ENCODE data around the gene MMP2. TPM values are rescaled to one million over a fixed set of nuclear protein-coding genes. Genes with fewer than 3 reads are reported as not detected.

The MMP2 gene
- total and polyA plus RNA-seq, 2 of the 8 experiments (the other 6 are each of a cell fraction or from before 2014, with no cell fraction given): 33.6 to 58.2 TPM

DNA sequence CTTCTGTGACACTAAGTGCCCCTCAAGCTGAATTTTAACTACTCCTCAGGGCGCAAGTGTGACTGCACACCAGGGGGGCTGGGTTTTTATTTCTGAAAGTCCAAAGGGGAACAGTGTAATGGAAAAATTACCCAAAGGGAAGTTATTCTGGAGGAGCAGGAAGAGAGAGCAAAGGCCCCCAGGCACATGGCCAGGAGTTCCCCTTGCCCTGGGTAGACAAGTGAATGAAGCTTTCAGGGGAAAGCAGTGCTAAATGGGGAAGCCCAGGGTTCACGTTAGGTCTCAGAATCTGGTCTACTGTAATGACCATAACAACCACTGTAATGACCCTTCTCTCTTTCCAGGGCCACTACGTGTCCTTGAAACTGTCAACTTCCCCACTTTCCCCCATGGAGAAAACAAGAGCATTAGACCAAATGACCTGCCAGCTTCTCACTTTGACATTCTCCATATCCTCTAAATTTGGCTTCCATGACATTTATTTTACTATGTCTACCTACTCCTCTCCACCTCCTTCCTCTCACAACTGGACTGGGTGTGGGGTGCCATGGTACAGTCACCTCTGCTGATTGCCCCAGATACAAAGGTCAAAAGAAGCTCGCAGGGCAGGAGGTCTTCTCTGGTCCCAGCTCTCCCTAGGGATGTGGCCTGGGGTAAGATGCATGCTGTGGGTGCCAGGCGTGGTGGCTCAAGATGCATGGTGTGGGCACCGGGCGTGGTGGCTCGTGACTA, 34.1 kb upstream of the MMP2 start:
- H3K4me3 ChIP-seq (ENCODE audit: extremely low read depth in 1 of 4, insufficient read depth in 2 of 4, low read depth in 3 of 4, low read length in 4 of 4): no peak overlapping the region
- H3K79me1 ChIP-seq (ENCODE audit: low read depth, low read length): no peaks in the 10 kb centered on the region
- no peaks in the 10 kb centered on the region for H3K9me3 ChIP-seq (ENCODE audit: insufficient read depth in 2 of 2, low read depth in 1 of 2, low read length in 1 of 2)
- H3K27ac ChIP-seq (ENCODE audit: low read depth, low read length): no peak overlapping the region
- no peak overlapping the region for H4K91ac ChIP-seq (replicated peaks; ENCODE audit: insufficient read length, low read length)
- H3K14ac ChIP-seq (ENCODE audit: insufficient read length): no peak overlapping the region
- no peak for DNase-seq (ENCODE audit: low read depth in 1 of 2, low spot score in 2 of 2)
- H4K20me1 ChIP-seq (replicated peaks in 1 of 2; ENCODE audit: control insufficient read depth in 1 of 2, insufficient read depth in 2 of 2, low read length in 2 of 2): no peaks in the 10 kb centered on the region
- no peak overlapping the region for H3K56ac ChIP-seq (replicated peaks; ENCODE audit: insufficient read length, low read depth, low read length)
- no peak overlapping the region for H2BK12ac ChIP-seq (ENCODE audit: low read depth, low read length)
- H3K18ac ChIP-seq (ENCODE audit: extremely low read depth, low read length): no peak overlapping the region
- no peak overlapping the region for H2BK120ac ChIP-seq (replicated peaks; ENCODE audit: low read depth, low read length)
- WGBS, 2 experiments (ENCODE audit: extremely low coverage in 1 of 2, insufficient coverage in 1 of 2, insufficient read length in 1 of 2, insufficient replicate concordance in 2 of 2, low coverage in 1 of 2, low lambda C conversion rate in 2 of 2, missing lambda C conversion rate in 1 of 2): 96% methylated on average over 8 of the region's 8 CpGs; no CpG with 5 or more reads in 1 of the 2 experiments
- no peak overlapping the region for H3K4me2 ChIP-seq (ENCODE audit: insufficient read depth in 1 of 2, low read depth in 2 of 2, low read length in 2 of 2)
- no peak overlapping the region for H3K23ac ChIP-seq (ENCODE audit: insufficient read length)
- H3K9ac ChIP-seq (replicated peaks in 1 of 4; ENCODE audit: extremely low read depth in 1 of 4, low read depth in 3 of 4, low read length in 3 of 4): no peak overlapping the region
- FAIRE-seq: no peak
- H4K5ac ChIP-seq (ENCODE audit: insufficient read length, low read depth, low read length): no peak overlapping the region
- no peaks in the 10 kb centered on the region for H3K79me2 ChIP-seq (ENCODE audit: control insufficient read depth in 1 of 2, insufficient read depth in 2 of 2, low read length in 2 of 2)
- no peaks in the 10 kb centered on the region for H3K36me3 ChIP-seq (ENCODE audit: control insufficient read depth in 2 of 4, insufficient read depth in 4 of 4, low read length in 3 of 4)
- H2AK5ac ChIP-seq (ENCODE audit: low read depth, low read length): no peak overlapping the region
- CTCF ChIA-PET (ENCODE audit: partially characterized antibody): interaction anchor here (0.6 to 1.9 kb wide), 5 partner anchors 9 to 248 kb away, joined by 3 to 6 read pairs (median 3); no protein-coding TSS in a partner anchor
- H2AFZ ChIP-seq (ENCODE audit: low read length): no peak overlapping the region
- H4K8ac ChIP-seq (ENCODE audit: extremely low read depth, insufficient read depth, low read length): no peak overlapping the region
- no peak overlapping the region for H2BK20ac ChIP-seq (ENCODE audit: low read length)
- no peak for TF ChIP-seq PHF8 (conservative IDR thresholded peaks at IDR 0.05; ENCODE audit: low read depth, low read length)
- no peak for TF ChIP-seq RAD21 (IDR thresholded peaks at IDR 0.05 in 1 of 2, conservative IDR thresholded peaks at IDR 0.05 in 1 of 2; ENCODE audit: low read depth in 2 of 2, low read length in 2 of 2)
- no peak for TF ChIP-seq EP300 (IDR thresholded peaks at IDR 0.05; ENCODE audit: borderline replicate concordance in 1 of 2, low read depth in 2 of 2, low read length in 2 of 2)
- no peak for TF ChIP-seq JUN (IDR thresholded peaks at IDR 0.05; ENCODE audit: low read depth, low read length)
- POLR2A ChIA-PET (ENCODE audit: partially characterized antibody): no interaction called here
- H2BK15ac ChIP-seq (ENCODE audit: low read length): no peak overlapping the region
- H3K4me1 ChIP-seq (replicated peaks in 1 of 4; ENCODE audit: control insufficient read depth in 3 of 4, insufficient read depth in 4 of 4, low read length in 3 of 4): no peaks in the 10 kb centered on the region
- no peaks in the 10 kb centered on the region for H3K27me3 ChIP-seq (replicated peaks in 1 of 4; ENCODE audit: control insufficient read depth in 3 of 4, extremely low read depth in 1 of 4, insufficient read depth in 3 of 4, low read length in 3 of 4)
- no peak overlapping the region for H2BK5ac ChIP-seq (ENCODE audit: low read depth, low read length)
- H3K4ac ChIP-seq (replicated peaks; ENCODE audit: insufficient read length, low read depth, low read length): no peak overlapping the region
- peaks cover 4% of the 10 kb centered on the region; the same call in 1 of the 2 replicates for H3K23me2 ChIP-seq (ENCODE audit: low read depth, low read length)
